Stimulated activated CD4-positive, alpha-beta T cell treated with anti-CD3 and anti-CD28 coated beads, TNF-alpha, amount 100 ng/mL, for 1 hour (primary cell): Measurements from ENCODE around the gene SLC16A3.
"Not testable (repeated sequence)": the region's sequence is repeated elsewhere in the genome, so short reads cannot be mapped to it uniquely, and the experiment has no call there.

Experiments
- DNase-seq, 3 donors: peaks; one replicate each; pipeline ENCODE4 v3.0.0-alpha.2; 2020; ENCODE audit warnings: low read depth in 3 of 3, low spot score in 1 of 3

The SLC16A3 gene

GRCh38 chr17:82245134-82246039 lies 16.5 kb downstream of the SLC16A3 start:
- DNase-seq = no peak

GRCh38 chr17:82246040-82246364 lies 17.2 kb downstream of the SLC16A3 start:
- DNase-seq = no peak

GRCh38 chr17:82246365-82247181 lies 17.7 kb downstream of the SLC16A3 start:
- no peak for DNase-seq

GRCh38 chr17:82247182-82247823 lies 18.5 kb downstream of the SLC16A3 start:
- no peak for DNase-seq

- no peak for DNase-seq
These were observed 19.2 kb downstream of the SLC16A3 start for GRCh38 chr17:82247856-82248671.

- no peak for DNase-seq
These were observed 20.2 kb downstream of the SLC16A3 start for GRCh38 chr17:82248815-82249674.

GRCh38 chr17:82249896-82250581 lies 21.2 kb downstream of the SLC16A3 start:
- DNase-seq = no peak

GRCh38 chr17:82250868-82251500 lies 22.1 kb downstream of the SLC16A3 start:
- no peak for DNase-seq

- DNase-seq = no peak
These were observed 23.8 kb downstream of the SLC16A3 start for GRCh38 chr17:82252511-82253178.

- DNase-seq = no peak
These were observed 24.3 kb downstream of the SLC16A3 start for GRCh38 chr17:82253179-82253544.

GRCh38 chr17:82254096-82254495 lies 25.3 kb downstream of the SLC16A3 start:
- DNase-seq = not testable (repeated sequence)

- not testable (repeated sequence) for DNase-seq
These were observed 25.9 kb downstream of the SLC16A3 start for GRCh38 chr17:82254746-82255145.

- no peak for DNase-seq
These were observed 26.6 kb downstream of the SLC16A3 start for GRCh38 chr17:82255402-82255972.

GRCh38 chr17:82256242-82256885 lies 27.5 kb downstream of the SLC16A3 start:
- DNase-seq = no peak

- peak in 2 of 3 donors; percentile 19 to 45 for DNase-seq
These were observed 28.6 kb downstream of the SLC16A3 start for GRCh38 chr17:82257473-82257872.

GRCh38 chr17:82258555-82258954 lies 29.7 kb downstream of the SLC16A3 start:
- DNase-seq = no peak
